Gastrocnemius medialis (tissue), 4 donors: ENCODE results near the gene MORN3. TPM values are rescaled to one million over a fixed set of nuclear protein-coding genes. Genes with fewer than 3 reads are reported as not detected.

ENCODE experiments used
- ATAC-seq, 2 donors: fragments of 150-250 bp; one replicate each; pipeline ENCODE4 v1.9.1; 2016
- DNase-seq, 2 donors: peaks; one replicate each; pipeline ENCODE4 v3.0.0-alpha.2; 2019
- H3K27ac ChIP-seq, 4 donors: fragments of 200-600 bp; sonication (generic); 1 replicate in 1 of 4; 2 replicates in 3 of 4; pipeline ENCODE4 v1.5.1; 2016 to 2018; ENCODE audit warnings: mild to moderate bottlenecking in 2 of 4, moderate library complexity in 1 of 4
- H3K27me3 ChIP-seq, 3 donors: fragments of 200-600 bp; sonication (generic) in 2 of 3; 1 replicate in 1 of 3; 2 replicates in 2 of 3; pipeline versions ENCODE4 v1.5.1 to v1.6.0; 2016 to 2019; ENCODE audit warnings: mild to moderate bottlenecking in 1 of 3, moderate library complexity in 1 of 3
- H3K36me3 ChIP-seq, 2 donors: fragments of 200-600 bp; sonication (generic) in 1 of 2; one replicate each; pipeline ENCODE4 v1.5.1; 2017 to 2018
- H3K4me1 ChIP-seq, 2 donors: fragments of 200-600 bp; sonication (generic) in 1 of 2; one replicate each; pipeline ENCODE4 v1.5.1; 2016 to 2017; ENCODE audit warnings: mild to moderate bottlenecking in 2 of 2
- H3K4me3 ChIP-seq, 4 donors: fragments of 200-600 bp; sonication (generic) in 3 of 4; 1 replicate in 1 of 4; 2 replicates in 3 of 4; pipeline ENCODE4 v1.5.1; 2016 to 2019; ENCODE audit warnings: mild to moderate bottlenecking in 2 of 4
- H3K9me3 ChIP-seq, 3 donors: fragments of 200-600 bp; sonication (generic) in 2 of 3; 1 replicate in 1 of 3; 2 replicates in 2 of 3; pipeline ENCODE4 v1.5.1; 2016 to 2019
- CTCF ChIP-seq, 5 experiments: fragments of 450-650 bp in 3 of 5; fragments of 200-600 bp in 2 of 5; sonication (generic) in 2 of 5; IDR thresholded peaks in 4 of 5; conservative IDR thresholded peaks in 1 of 5; 1 replicate in 4 of 5; 2 replicates in 1 of 5; pipeline ENCODE4 v1.5.1; 2016 to 2019; ENCODE audit warnings: antibody characterized with exemption in 5 of 5, mild to moderate bottlenecking in 3 of 5, moderate library complexity in 3 of 5
- POLR2A ChIP-seq, 2 donors: fragments of 450-650 bp; IDR thresholded peaks; one replicate each; pipeline ENCODE4 v1.6.1; 2017; ENCODE audit warnings: antibody characterized with exemption in 2 of 2, mild to moderate bottlenecking in 2 of 2, moderate library complexity in 2 of 2
- in situ Hi-C, 4 donors: fragments of 200-750 bp; cut with MboI; loops; one replicate each; pipeline versions ENCODE4 v1.15.0 to v1.8.0; 2017; ENCODE audit warnings: low sequenced_read_pairs in 4 of 4
- intact Hi-C: fragments of 100-400 bp; cut with DNase I; formaldehyde crosslinking; loops from one replicate; pipeline ENCODE4 v1.15.1; 2023; ENCODE audit warnings: low total_unique reads
- total RNA-seq, 4 donors: library from RNA; depleted of rRNA; stranded (reverse); fragments of >200 nt; gene quantifications; one replicate each; pipeline versions ENCODE4 v1.1.0 to v1.2.3, GENCODE V29; 2016

MORN3 gene
- total RNA-seq, 4 donors from 2014 or later = not detected

GRCh38 chr12:121600702-121601336, 68.6 kb downstream of the MORN3 start:
- in situ Hi-C loops (no loop called here), intact Hi-C loops (no loop called here)
- TF ChIP-seq CTCF (IDR thresholded peaks at IDR 0.05 in 4 of 5, conservative IDR thresholded peaks at IDR 0.05 in 1 of 5) (no peak), POLR2A (IDR thresholded peaks at IDR 0.05) (no peak)
- DNase-seq (no peak), ATAC-seq (no peak)
- no peaks in the 10 kb centered on the region for H3K27me3 ChIP-seq
- H3K4me1 ChIP-seq = peaks cover 0 to 4% of the 10 kb centered on the region in 2 donors
- no peak overlapping the region for H3K27ac ChIP-seq
- no peaks in the 10 kb centered on the region for H3K36me3 ChIP-seq
- H3K4me3 ChIP-seq = no peak overlapping the region
- H3K9me3 ChIP-seq = no peaks in the 10 kb centered on the region

Other genes starting within 250 kb of the MORN3 start
- 1 to 10 TPM; 4.8 to 9.4 (median 8.3) TPM for gene KDM2B, start 88.6 kb downstream of the MORN3 start, total RNA-seq
- gene ORAI1, start 43.1 kb downstream of the MORN3 start, total RNA-seq = 10 to 100 TPM in 3 of 4 donors, 1 to 10 TPM in 1; 9.9 to 29.0 (median 16.4) TPM
- gene TMEM120B, start 43.1 kb upstream of the MORN3 start, total RNA-seq = 10 to 100 TPM in 1 of 4 donors, 1 to 10 TPM in 3; 5.9 to 11.2 (median 6.4) TPM
- 1 to 10 TPM; 2.9 to 6.8 (median 4.1) TPM for gene RHOF, start 124.0 kb upstream of the MORN3 start, total RNA-seq
- 1 to 10 TPM; 2.2 to 9.3 (median 6.2) TPM for gene SETD1B, start 134.4 kb upstream of the MORN3 start, total RNA-seq
- 1 to 10 TPM in 3 of 4 donors, not detected in 1; 2.0 to 5.0 (median 2.0) TPM for gene HPD, start 189.2 kb upstream of the MORN3 start, total RNA-seq
- gene PSMD9, start 219.1 kb upstream of the MORN3 start, total RNA-seq = 10 to 100 TPM; 16.5 to 84.9 (median 47.0) TPM
- 1 to 10 TPM in 1 of 4 donors, under 1 TPM in 3; 0.49 to 4.9 (median 0.61) TPM for gene CFAP251, start 248.9 kb upstream of the MORN3 start, total RNA-seq